AG20443 (cell line): ENCODE results near the gene TAF12.
"Not testable (repeated sequence)": the region's sequence is repeated elsewhere in the genome, so short reads cannot be mapped to it uniquely, and the experiment has no call there.

ENCODE experiments used
- DNase-seq: peaks from one replicate; pipeline ENCODE4 v3.0.0; 2012; ENCODE audit warnings: low spot score, mixed read lengths

TAF12 gene

GRCh38 chr1:28581531-28582247, 61.2 kb downstream of the TAF12 start:
- DNase-seq, result peak; percentile 99

- peak; percentile 49 for DNase-seq
Observed at GRCh38 chr1:28580722-28581530, 61.9 kb downstream of the TAF12 start.

GRCh38 chr1:28579401-28579800, 63.5 kb downstream of the TAF12 start:
- DNase-seq, result no peak

- no peak for DNase-seq
Observed at GRCh38 chr1:28578696-28579218, 64.1 kb downstream of the TAF12 start.

GRCh38 chr1:28577738-28578536, 64.9 kb downstream of the TAF12 start:
- DNase-seq, result no peak

GRCh38 chr1:28577052-28577678, 65.7 kb downstream of the TAF12 start:
- no peak for DNase-seq

- DNase-seq, result no peak
Observed at GRCh38 chr1:28573564-28573963, 69.3 kb downstream of the TAF12 start.

GRCh38 chr1:28572891-28573290, 70.0 kb downstream of the TAF12 start:
- DNase-seq, result not testable (repeated sequence)

GRCh38 chr1:28571911-28572310, 71.0 kb downstream of the TAF12 start:
- DNase-seq, result no peak

- DNase-seq, result no peak
Observed at GRCh38 chr1:28566931-28567330, 75.9 kb downstream of the TAF12 start.

- DNase-seq, result no peak
Observed at GRCh38 chr1:28565726-28566125, 77.1 kb downstream of the TAF12 start.

GRCh38 chr1:28565040-28565439, 77.8 kb downstream of the TAF12 start:
- DNase-seq, result no peak

- no peak for DNase-seq
Observed at GRCh38 chr1:28564310-28564709, 78.6 kb downstream of the TAF12 start.

- no peak for DNase-seq
Observed at GRCh38 chr1:28560886-28561285, 82.0 kb downstream of the TAF12 start.
